NCI-H187 (cell line): ENCODE results near the gene MCUB.
"Not testable (repeated sequence)": the region's sequence is repeated elsewhere in the genome, so short reads cannot be mapped to it uniquely, and the experiment has no call there.

Experiments used
- DNase-seq, 2 experiments: peaks; one replicate each; lab custom pipeline; 2025; lab: John Stamatoyannopoulos, UW

Gene MCUB

GRCh38 chr4:109578846-109579245 lies 18.8 kb downstream of the MCUB start:
- DNase-seq, result no peak

- not testable (repeated sequence) for DNase-seq
Observed at GRCh38 chr4:109579997-109580396, 20.0 kb downstream of the MCUB start.

GRCh38 chr4:109588176-109588575 lies 28.1 kb downstream of the MCUB start:
- no peak for DNase-seq

GRCh38 chr4:109589119-109589518 lies 29.1 kb downstream of the MCUB start:
- no peak for DNase-seq

DNA sequence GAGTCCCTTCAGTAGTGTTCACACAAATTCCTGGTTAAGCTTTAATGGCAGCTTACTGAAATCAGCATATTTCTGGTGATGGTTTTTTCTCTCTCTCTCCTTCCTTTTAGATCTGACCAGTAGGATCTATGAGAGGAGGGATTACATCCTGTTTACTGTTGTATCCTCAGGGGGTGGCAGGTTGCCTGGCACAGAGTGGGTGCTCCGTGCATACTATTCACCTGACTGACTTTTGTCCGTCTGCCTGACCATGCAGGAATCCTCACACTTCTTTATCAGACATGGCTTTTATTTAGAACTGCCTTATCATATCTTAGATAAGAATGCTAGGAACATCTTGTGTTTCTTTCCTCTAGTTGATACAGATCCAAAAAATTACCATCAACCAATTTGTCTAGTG lies 29.6 kb downstream of the MCUB start:
- DNase-seq, result no peak

DNA sequence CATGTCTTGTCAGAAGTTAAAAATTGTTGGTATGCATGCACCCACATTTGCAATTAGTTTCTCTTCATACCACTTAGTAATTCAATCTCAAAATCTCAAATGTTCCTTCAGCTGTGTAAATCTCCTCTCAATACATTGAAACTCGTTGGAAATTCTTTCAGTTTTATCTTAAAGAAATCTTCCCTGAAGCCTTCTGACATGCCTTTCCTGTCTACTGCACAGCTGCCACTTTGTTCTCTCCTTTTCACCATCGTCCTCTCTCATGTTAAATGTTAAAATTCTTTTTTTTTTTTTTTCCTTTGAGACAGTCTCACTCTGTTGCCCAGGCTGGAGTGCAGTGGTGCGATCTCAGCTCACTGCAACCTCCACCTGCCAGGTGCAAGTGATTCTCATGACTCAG lies 30.9 kb downstream of the MCUB start:
- no peak for DNase-seq

DNA sequence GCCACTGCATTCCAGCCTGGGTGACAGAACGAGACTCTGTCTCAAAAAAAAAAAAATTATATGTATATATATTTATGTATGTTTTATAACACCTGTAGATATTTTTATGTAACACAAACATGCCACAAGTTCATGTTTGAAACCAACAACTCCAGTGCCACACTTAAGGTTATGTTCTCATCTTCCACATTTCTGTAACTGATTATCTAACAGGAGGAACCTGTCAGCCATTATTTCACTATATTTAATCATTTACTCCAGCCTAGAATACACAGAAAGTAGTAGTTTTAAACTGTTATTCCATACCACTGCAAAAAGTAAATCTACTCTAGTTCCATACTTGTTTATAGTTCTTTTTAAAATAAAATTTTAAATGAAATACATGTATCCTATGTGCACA lies 32.3 kb downstream of the MCUB start:
- DNase-seq, result no peak

GRCh38 chr4:109595123-109595522 lies 35.1 kb downstream of the MCUB start:
- not testable (repeated sequence) for DNase-seq

- not testable (repeated sequence) for DNase-seq
Observed at GRCh38 chr4:109596420-109597085, 36.5 kb downstream of the MCUB start.

DNA sequence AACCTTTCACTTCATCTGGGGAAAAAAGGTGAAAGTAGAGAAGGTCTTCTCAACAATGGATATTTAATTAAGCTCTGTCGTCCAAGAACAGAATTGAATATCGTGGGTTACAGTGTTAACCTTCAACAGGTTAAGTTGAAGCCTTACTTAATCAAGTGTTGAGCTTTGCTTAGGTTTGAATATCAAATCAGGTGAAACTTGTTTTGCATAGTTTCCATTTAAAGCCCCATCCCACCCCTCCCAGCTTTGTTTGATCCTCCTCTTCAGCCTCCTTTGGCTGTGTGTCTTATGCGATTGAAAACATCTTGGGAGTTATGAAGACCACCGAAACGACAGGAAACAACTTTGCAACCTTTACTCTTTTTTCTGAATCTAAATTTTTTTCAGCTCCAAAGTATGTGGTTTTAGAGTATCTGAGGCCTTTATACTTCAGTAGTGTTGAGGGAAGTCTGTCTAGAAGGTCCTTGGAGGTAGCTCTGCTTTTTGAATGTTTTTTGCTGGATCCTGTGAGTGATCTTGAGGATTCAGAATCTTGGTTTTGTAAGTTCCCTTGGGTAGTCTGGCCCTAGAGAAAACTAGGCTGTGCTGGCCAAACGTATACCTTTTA lies 39.1 kb downstream of the MCUB start:
- DNase-seq, result no peak

DNA sequence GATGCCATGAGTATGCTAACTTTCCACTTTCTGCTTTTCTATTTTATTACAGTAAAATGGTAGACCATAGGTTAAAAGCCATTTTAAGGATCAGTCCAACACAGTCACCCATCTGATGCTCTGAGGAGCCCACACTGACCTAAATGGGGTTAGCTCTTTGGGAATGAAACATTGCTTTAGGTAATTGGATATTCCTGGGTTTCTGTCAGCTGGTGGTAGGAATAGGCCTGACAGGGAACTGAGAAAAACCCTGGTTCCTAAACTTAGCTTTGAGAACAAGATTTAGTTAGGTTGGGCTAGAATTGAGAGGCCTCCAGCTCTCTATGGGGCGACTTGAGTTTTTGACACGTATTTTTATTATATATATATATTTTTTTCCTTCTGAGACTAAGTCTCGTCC lies 40.4 kb downstream of the MCUB start:
- DNase-seq, result no peak

GRCh38 chr4:109601336-109601735 lies 41.3 kb downstream of the MCUB start:
- DNase-seq, result no peak

DNA sequence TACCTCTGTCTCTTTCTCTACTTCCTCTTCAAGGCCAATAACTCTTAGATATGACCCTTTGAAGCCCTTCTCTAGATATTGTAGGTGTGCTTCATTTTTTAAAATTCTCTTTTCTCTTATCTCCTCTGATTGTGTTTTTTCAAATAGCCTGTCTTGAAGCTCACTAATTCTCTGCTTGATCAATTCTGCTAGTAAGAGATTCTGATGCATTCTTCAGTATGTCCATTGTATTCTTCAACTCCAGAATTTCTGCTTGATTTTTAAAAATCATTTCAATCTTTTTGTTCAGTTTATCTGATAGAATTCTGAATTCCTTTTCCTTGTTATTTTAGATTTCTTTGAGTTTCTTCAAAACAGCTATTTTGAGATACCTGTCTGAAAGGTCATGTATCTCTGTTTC lies 47.9 kb downstream of the MCUB start:
- DNase-seq, result no peak

DNA sequence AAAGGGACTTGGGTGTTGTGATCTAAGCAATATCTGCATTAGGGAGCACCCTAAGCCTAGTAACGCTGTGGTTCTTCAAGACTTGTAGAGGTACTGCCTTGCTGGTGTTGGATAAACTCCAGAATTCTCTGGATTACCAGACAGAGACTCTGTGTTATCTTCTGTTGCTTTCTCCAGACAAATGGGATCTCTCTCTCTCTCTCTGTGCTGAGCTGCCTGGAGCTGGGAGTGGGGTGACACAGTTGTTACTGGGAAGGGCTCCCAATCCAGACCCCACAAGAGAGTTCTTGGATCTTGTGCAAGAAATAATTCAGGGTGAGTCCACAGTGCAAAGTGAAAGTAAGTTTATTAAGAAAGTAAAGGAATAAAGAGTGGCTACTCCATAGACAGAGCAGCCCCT lies 48.8 kb downstream of the MCUB start:
- DNase-seq, result no peak

DNA sequence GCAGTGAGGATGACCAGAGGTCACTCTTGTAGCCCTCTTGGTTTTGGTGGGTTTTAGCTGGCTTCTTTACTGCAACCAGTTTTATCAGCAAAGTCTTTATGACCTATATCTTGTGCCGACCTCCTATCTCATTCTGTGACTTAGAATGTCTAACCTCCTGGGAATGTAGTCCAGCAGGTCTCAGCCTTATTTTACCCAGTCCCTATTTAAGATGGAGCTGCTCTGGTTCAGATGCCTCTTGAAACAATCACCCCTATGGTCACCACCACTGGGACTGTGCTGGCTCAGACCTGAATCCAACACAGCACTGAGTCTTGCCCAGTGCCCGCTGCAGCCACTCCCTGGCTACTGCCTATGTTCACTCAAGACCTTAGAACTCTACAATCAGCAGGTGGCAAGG lies 49.4 kb downstream of the MCUB start:
- DNase-seq, result no peak

- DNase-seq, result no peak
Observed at GRCh38 chr4:109610489-109610888, 50.4 kb downstream of the MCUB start.

GRCh38 chr4:109611045-109611646 lies 51.1 kb downstream of the MCUB start:
- no peak for DNase-seq

GRCh38 chr4:109614015-109614414 lies 54.0 kb downstream of the MCUB start:
- no peak for DNase-seq

DNA sequence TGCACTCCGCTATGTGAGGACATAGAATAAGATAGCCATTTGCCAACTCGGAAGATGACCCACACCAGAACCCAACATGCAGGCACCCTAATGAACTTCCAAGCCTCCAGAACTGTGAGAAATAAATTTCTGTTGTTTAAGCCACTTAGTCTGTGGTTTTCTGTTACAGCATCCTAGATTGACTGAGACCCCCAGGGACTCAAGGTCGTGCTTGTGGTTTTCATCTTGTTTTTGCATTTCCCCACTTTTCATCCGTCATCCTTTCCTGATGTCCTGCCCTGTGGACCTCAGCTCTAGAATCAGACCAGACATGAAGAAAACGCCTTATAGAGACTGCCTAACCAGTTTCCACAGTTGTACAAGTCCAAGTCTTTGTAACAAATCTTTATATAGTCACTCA lies 54.4 kb downstream of the MCUB start:
- DNase-seq, result no peak

GRCh38 chr4:109615742-109616141 lies 55.7 kb downstream of the MCUB start:
- DNase-seq, result no peak

DNA sequence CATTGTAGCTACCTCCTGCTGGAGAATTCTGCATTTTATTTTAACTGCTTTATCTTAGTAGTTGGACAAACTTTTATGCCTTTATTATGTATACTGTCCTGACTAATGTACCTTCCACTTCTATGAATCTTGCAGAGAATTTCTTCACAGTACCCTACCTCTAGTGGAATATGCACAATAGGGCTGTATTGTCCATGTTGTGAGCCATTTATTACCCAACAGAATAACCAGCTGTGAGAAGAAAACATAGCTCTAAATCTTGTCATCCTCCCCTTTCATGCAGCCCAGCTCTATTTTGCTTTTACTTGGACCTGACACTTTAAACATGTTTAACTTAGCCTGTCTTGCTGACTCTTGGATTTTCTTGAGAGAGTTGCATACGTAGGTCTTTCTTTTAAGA lies 56.2 kb downstream of the MCUB start:
- DNase-seq, result no peak

DNA sequence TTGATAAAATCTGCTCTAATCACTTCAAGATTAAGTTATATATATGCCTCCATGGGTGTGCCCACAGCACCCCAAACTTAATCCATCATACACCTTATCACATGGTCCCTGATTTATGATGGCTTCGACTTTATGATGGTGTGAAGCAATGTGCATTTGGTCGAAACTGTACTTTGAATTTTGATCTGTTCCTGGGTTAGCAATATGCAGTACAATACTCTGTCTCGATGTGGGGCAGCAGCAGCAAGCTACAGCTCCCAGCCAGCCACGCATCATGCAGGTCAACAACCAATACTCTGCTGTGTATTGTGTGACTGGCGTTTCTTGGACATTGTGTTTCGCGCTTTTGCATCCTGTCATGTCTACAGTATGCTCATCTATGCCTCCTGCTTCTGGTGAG lies 62.6 kb downstream of the MCUB start:
- no peak for DNase-seq

- no peak for DNase-seq
Observed at GRCh38 chr4:109624536-109624935, 64.5 kb downstream of the MCUB start.

GRCh38 chr4:109627361-109627760 lies 67.3 kb downstream of the MCUB start:
- no peak for DNase-seq
